IgD-negative memory B cell (primary cell): Measurements from ENCODE around the gene CHD6. TPM values are rescaled to one million over a fixed set of nuclear protein-coding genes. Genes with fewer than 3 reads are reported as not detected.
A peak's percentile ranks its signal among the peaks of the same experiment; 100 is the strongest.

Source experiments
- H3K27ac Mint-ChIP-seq, 3 donors: one replicate each; pipeline ENCODE4 v1.8.0; 2020 to 2022; ENCODE audit warnings: mild to moderate bottlenecking in 3 of 3, mixed read lengths in 3 of 3, moderate library complexity in 1 of 3
- H3K27me3 Mint-ChIP-seq: one replicate; pipeline ENCODE4 v1.8.0; 2021; ENCODE audit warnings: mixed read lengths
- H3K36me3 Mint-ChIP-seq: one replicate; pipeline ENCODE4 v1.8.0; 2020; ENCODE audit warnings: mild to moderate bottlenecking, mixed read lengths
- H3K4me1 Mint-ChIP-seq, 3 donors: one replicate each; pipeline ENCODE4 v1.8.0; 2020 to 2022; ENCODE audit warnings: mixed read lengths in 3 of 3, mild to moderate bottlenecking in 1 of 3
- H3K4me3 Mint-ChIP-seq, 4 donors: one replicate each; pipeline ENCODE4 v1.8.0; 2020 to 2022; ENCODE audit warnings: mild to moderate bottlenecking in 4 of 4, mixed read lengths in 4 of 4, moderate library complexity in 3 of 4
- H3K9me3 Mint-ChIP-seq, 3 donors: one replicate each; pipeline ENCODE4 v1.8.0; 2020 to 2021; ENCODE audit warnings: mixed read lengths in 3 of 3, mild to moderate bottlenecking in 1 of 3
- polyA plus RNA-seq: library from polyadenylated mRNA; unstranded; fragments of 300-500 nt; fragmentation: Illumina TruSeq; gene quantifications from one replicate; pipeline ENCODE4 v1.2.3, GENCODE V29; 2021

CHD6 gene
- polyA plus RNA-seq, 1 donor from 2014 or later: 56.1 TPM

- H3K27ac Mint-ChIP-seq: no peak overlapping the region
- H3K4me1 Mint-ChIP-seq: peaks cover 3 to 9% (median 5%) of the 10 kb centered on the region in 3 donors
Observed at GRCh38 chr20:41476446-41476845, 141.7 kb downstream of the CHD6 start.

DNA sequence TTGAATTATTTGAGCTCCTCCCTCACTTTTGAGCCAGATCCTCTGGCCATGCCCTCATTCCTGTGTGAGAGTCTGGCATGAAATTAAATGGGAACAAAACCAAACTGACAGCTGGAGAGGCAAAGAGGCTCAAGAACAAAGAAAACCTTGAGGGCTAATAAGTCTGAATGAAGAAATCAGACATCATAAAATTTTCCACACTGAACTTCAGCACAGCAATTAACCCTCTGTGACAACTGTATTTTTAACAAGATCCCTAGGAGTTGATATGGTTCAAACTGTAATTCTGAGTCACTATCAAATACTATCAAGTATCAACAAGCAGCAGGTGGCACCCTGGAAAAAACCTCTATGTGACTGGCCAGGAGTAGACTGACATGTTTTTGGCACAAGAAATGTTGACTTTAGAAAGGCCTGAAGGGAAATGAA is 142.2 kb downstream of the CHD6 start:
- H3K4me1 Mint-ChIP-seq: peaks cover 3 to 9% (median 5%) of the 10 kb centered on the region in 3 donors
- no peak overlapping the region for H3K27ac Mint-ChIP-seq
- H3K36me3 Mint-ChIP-seq: peaks cover 19% of the 10 kb centered on the region
- H3K9me3 Mint-ChIP-seq: no peaks in the 10 kb centered on the region
- H3K27me3 Mint-ChIP-seq: no peaks in the 10 kb centered on the region
- no peak overlapping the region for H3K4me3 Mint-ChIP-seq

More at GRCh38 chr20:41476446-41476845, 141.7 kb downstream of the CHD6 start:
- peaks cover 19% of the 10 kb centered on the region for H3K36me3 Mint-ChIP-seq
- H3K9me3 Mint-ChIP-seq: no peaks in the 10 kb centered on the region
- no peak overlapping the region for H3K4me3 Mint-ChIP-seq
- H3K27me3 Mint-ChIP-seq: no peaks in the 10 kb centered on the region

- no peaks in the 10 kb centered on the region for H3K27me3 Mint-ChIP-seq
- peaks cover 3 to 7% (median 5%) of the 10 kb centered on the region in 3 donors for H3K4me1 Mint-ChIP-seq
- peaks cover 17% of the 10 kb centered on the region for H3K36me3 Mint-ChIP-seq
- no peak overlapping the region for H3K4me3 Mint-ChIP-seq
- H3K27ac Mint-ChIP-seq: no peak overlapping the region
- no peaks in the 10 kb centered on the region for H3K9me3 Mint-ChIP-seq
Observed at GRCh38 chr20:41475503-41475902, 142.7 kb downstream of the CHD6 start.

- Mint-ChIP-seq H3K9me3 (peaks cover 0 to 2% (median 0%) of the 10 kb centered on the region in 3 donors), H3K27me3 (no peaks in the 10 kb centered on the region), H3K4me1 (no peaks in the 10 kb centered on the region), H3K4me3 (peak overlapping the region in 1 of 4 donors; percentile 10), H3K27ac (no peak overlapping the region), H3K36me3 (peaks cover 8% of the 10 kb centered on the region)
Observed at GRCh38 chr20:41470362-41471095, 147.6 kb downstream of the CHD6 start.

GRCh38 chr20:41469868-41470267 is 148.3 kb downstream of the CHD6 start:
- Mint-ChIP-seq H3K4me3 (no peak overlapping the region), H3K36me3 (peaks cover 12% of the 10 kb centered on the region), H3K4me1 (no peaks in the 10 kb centered on the region), H3K9me3 (peaks cover 0 to 2% (median 0%) of the 10 kb centered on the region in 3 donors), H3K27ac (no peak overlapping the region), H3K27me3 (no peaks in the 10 kb centered on the region)

- no peak overlapping the region for H3K27ac Mint-ChIP-seq
Observed at GRCh38 chr20:41468994-41469600, 149.1 kb downstream of the CHD6 start.

DNA sequence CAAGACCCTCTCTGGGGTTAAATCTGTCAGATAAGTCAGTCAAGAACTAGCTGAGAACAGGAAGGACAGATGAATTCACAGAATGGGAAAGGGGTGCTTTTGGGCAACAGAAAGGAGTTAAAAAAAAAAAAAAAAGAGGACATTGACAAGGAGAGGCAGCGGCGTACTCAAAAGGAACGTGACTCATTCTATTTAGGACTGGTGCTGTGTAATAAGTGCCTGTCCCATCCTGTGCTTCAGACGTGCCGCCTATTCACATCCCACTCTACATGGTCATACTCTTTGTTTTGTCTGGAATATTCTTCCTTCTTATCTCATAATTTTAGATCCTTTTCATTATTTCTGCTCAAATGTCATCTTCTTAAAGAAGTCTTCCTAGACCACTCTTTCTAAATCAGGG is 150.5 kb downstream of the CHD6 start:
- Mint-ChIP-seq H3K36me3 (peaks cover 17% of the 10 kb centered on the region), H3K27me3 (no peaks in the 10 kb centered on the region), H3K9me3 (peaks cover 0 to 2% (median 0%) of the 10 kb centered on the region in 3 donors), H3K27ac (peak overlapping the region in 1 of 3 donors; percentile 54), H3K4me3 (no peak overlapping the region), H3K4me1 (no peaks in the 10 kb centered on the region)

More at GRCh38 chr20:41468994-41469600, 149.1 kb downstream of the CHD6 start:
- peaks cover 0 to 2% (median 0%) of the 10 kb centered on the region in 3 donors for H3K9me3 Mint-ChIP-seq
- no peak overlapping the region for H3K4me3 Mint-ChIP-seq
- H3K4me1 Mint-ChIP-seq: no peaks in the 10 kb centered on the region
- peaks cover 15% of the 10 kb centered on the region for H3K36me3 Mint-ChIP-seq
- H3K27me3 Mint-ChIP-seq: no peaks in the 10 kb centered on the region

GRCh38 chr20:41467220-41467619 is 151.0 kb downstream of the CHD6 start:
- no peaks in the 10 kb centered on the region for H3K27me3 Mint-ChIP-seq
- no peaks in the 10 kb centered on the region for H3K4me1 Mint-ChIP-seq
- H3K27ac Mint-ChIP-seq: peak overlapping the region in 1 of 3 donors; percentile 51
- peaks cover 0 to 2% (median 0%) of the 10 kb centered on the region in 3 donors for H3K9me3 Mint-ChIP-seq
- H3K36me3 Mint-ChIP-seq: peaks cover 17% of the 10 kb centered on the region
- no peak overlapping the region for H3K4me3 Mint-ChIP-seq

DNA sequence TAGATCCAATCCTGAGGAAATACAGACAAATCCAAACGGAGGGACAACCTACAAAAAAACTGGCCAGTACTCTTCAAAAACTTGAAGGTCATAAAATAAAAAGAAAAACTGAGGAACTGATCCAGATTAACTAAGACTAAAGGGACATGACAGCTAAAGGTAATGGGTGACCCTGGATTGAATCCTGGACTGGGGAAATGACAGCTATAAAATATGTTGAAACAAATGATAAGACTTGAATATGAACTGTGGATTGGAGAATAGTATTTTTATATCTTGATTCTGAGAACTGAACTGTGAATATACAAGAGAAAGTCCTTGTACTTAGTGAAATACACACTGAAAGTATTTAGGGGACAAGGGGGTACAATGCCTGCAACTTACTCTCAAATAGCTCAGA is 154.6 kb downstream of the CHD6 start:
- H3K27ac Mint-ChIP-seq: no peak overlapping the region
- no peaks in the 10 kb centered on the region for H3K27me3 Mint-ChIP-seq
- peaks cover 0 to 6% (median 4%) of the 10 kb centered on the region in 3 donors for H3K9me3 Mint-ChIP-seq
- H3K4me1 Mint-ChIP-seq: peaks cover 0 to 5% (median 0%) of the 10 kb centered on the region in 3 donors
- H3K36me3 Mint-ChIP-seq: peaks cover 26% of the 10 kb centered on the region
- H3K4me3 Mint-ChIP-seq: no peak overlapping the region

DNA sequence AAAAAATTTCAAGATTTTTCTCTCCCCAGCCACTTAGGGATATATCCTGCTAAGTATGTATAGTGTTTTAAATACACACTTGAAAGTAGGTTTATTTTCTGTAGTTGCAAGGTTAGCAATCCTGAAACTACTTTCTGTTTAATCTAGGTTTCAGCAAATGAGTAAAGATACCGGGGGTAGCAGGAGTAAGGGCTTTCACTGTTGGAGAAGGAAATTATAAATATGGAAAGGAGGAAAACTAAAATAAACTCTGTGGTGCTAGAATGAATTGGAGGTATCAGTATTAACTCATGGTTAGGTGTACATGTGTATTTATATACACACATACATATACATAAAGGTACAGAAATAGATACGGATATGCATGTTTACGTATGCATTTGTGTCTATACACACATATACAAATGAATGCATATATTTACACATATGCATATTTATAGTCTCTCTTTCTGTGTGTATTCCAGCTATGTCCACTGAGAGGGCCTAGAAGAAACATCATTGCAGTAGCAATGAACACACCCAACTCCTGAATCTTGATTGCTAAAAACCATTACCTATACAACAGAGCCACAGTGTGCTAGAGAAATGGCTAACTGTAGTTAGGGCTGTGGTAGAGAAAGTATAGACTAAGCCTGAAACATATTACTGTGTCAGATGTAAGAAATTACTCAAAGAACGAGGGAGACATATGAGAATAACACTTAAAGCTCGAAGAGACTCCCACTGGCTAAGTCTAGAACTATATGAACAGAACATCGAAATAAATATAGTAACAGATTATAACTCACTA is 155.6 kb downstream of the CHD6 start:
- Mint-ChIP-seq H3K4me1 (peaks cover 0 to 5% (median 0%) of the 10 kb centered on the region in 3 donors), H3K36me3 (peaks cover 26% of the 10 kb centered on the region), H3K4me3 (no peak overlapping the region), H3K9me3 (peaks cover 0 to 6% (median 2%) of the 10 kb centered on the region in 3 donors), H3K27me3 (no peaks in the 10 kb centered on the region), H3K27ac (no peak overlapping the region)

DNA sequence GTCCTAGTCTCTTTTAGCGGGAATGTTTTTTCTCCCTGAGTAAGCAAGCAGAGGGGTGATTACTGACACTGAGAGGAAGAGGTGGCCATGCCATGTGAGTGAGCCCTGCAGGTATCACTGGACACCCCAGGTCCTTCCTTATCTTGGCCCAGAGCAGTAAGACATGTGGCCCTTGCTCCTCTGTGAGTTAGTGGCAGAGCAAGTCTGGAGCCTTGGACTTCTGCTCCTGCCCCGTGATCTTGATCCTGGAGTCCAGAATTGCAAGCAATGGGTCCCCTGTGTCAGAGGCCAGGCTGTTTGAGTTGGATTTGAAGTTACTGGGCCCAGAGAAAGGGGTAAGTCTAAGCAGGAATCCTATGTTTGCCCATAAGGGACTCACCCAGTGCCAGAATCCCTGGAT is 159.4 kb downstream of the CHD6 start:
- Mint-ChIP-seq H3K9me3 (peaks cover 0 to 6% (median 2%) of the 10 kb centered on the region in 3 donors), H3K4me3 (no peak overlapping the region), H3K36me3 (peaks cover 27% of the 10 kb centered on the region), H3K4me1 (peaks cover 0 to 5% (median 0%) of the 10 kb centered on the region in 3 donors), H3K27ac (no peak overlapping the region), H3K27me3 (no peaks in the 10 kb centered on the region)

- H3K4me1 Mint-ChIP-seq: peaks cover 0 to 5% (median 0%) of the 10 kb centered on the region in 3 donors
- H3K36me3 Mint-ChIP-seq: peaks cover 32% of the 10 kb centered on the region
- H3K27me3 Mint-ChIP-seq: no peaks in the 10 kb centered on the region
- peaks cover 0 to 6% (median 2%) of the 10 kb centered on the region in 3 donors for H3K9me3 Mint-ChIP-seq
- H3K4me3 Mint-ChIP-seq: peak overlapping the region in 1 of 4 donors; percentile 22
- no peak overlapping the region for H3K27ac Mint-ChIP-seq
Observed at GRCh38 chr20:41457173-41457857, 160.9 kb downstream of the CHD6 start.

DNA sequence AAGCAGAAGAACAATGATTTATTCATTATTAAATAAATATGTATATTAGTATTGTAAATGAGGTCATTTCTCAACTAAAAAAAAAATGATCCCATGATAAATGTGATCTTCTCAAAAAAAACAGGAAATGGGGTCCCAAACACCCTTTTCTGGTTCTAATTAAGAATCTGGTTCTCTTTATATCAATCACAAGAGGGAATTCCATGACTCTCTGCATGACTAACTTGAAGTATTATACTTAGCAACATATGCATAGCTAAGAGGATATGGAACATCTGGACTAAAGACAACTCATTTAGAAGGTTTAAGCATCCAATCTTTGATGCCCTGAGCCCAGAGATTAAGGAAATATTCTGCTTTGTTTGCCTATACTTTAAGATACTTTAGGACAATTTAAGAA is 161.8 kb downstream of the CHD6 start:
- Mint-ChIP-seq H3K4me3 (no peak overlapping the region), H3K9me3 (peaks cover 0 to 3% (median under 1%) of the 10 kb centered on the region in 3 donors), H3K27ac (no peak overlapping the region), H3K36me3 (peaks cover 32% of the 10 kb centered on the region), H3K27me3 (no peaks in the 10 kb centered on the region), H3K4me1 (peaks cover 0 to 5% (median 0%) of the 10 kb centered on the region in 3 donors)

GRCh38 chr20:41454250-41454649 is 163.9 kb downstream of the CHD6 start:
- H3K27me3 Mint-ChIP-seq: no peaks in the 10 kb centered on the region
- no peak overlapping the region for H3K27ac Mint-ChIP-seq
- H3K36me3 Mint-ChIP-seq: peaks cover 32% of the 10 kb centered on the region
- no peaks in the 10 kb centered on the region for H3K9me3 Mint-ChIP-seq
- H3K4me1 Mint-ChIP-seq: no peaks in the 10 kb centered on the region
- H3K4me3 Mint-ChIP-seq: no peak overlapping the region
